ENCODE results near the gene UBE3A. TPM values are rescaled to one million over a fixed set of nuclear protein-coding genes. Genes with fewer than 3 reads are reported as not detected.

Gene UBE3A
- total RNA-seq, 1 donor from 2014 or later: 117 TPM

- DNase-seq (ENCODE audit: low spot score): no peak
- ATAC-seq: no peak
- intact Hi-C loops (cut with DNase I): no loop called here
These were observed 76.3 kb downstream of the UBE3A start for GRCh38 chr15:25362545-25362944.

GRCh38 chr15:25347707-25348106 lies 91.1 kb downstream of the UBE3A start:
- intact Hi-C loops (cut with DNase I): no loop called here
- DNase-seq (ENCODE audit: low spot score): no peak
- ATAC-seq: no peak

GRCh38 chr15:25346371-25346770 lies 92.5 kb downstream of the UBE3A start:
- no peak for ATAC-seq
- intact Hi-C loops (cut with DNase I): no loop called here

GRCh38 chr15:25345943-25346342 lies 92.9 kb downstream of the UBE3A start:
- intact Hi-C loops (cut with DNase I): no loop called here
- ATAC-seq: no peak
- DNase-seq (ENCODE audit: low spot score): no peak

More at GRCh38 chr15:25346371-25346770, 92.5 kb downstream of the UBE3A start:
- DNase-seq (ENCODE audit: low spot score): no peak

GRCh38 chr15:25342629-25343028 lies 96.2 kb downstream of the UBE3A start:
- no peak for ATAC-seq

GRCh38 chr15:25339431-25339830 lies 99.4 kb downstream of the UBE3A start:
- DNase-seq (ENCODE audit: low spot score) (no peak), ATAC-seq (no peak)
- intact Hi-C loops (cut with DNase I): no loop called here

More at GRCh38 chr15:25342629-25343028, 96.2 kb downstream of the UBE3A start:
- intact Hi-C loops (cut with DNase I): no loop called here
- no peak for DNase-seq (ENCODE audit: low spot score)

GRCh38 chr15:25335279-25335678 lies 103.5 kb downstream of the UBE3A start:
- ATAC-seq (no peak), DNase-seq (ENCODE audit: low spot score) (no peak)
- intact Hi-C loops (cut with DNase I): no loop called here

GRCh38 chr15:25333049-25333448 lies 105.8 kb downstream of the UBE3A start:
- ATAC-seq (no peak), DNase-seq (ENCODE audit: low spot score) (no peak)
- intact Hi-C loops (cut with DNase I): no loop called here

GRCh38 chr15:25332306-25332705 lies 106.5 kb downstream of the UBE3A start:
- DNase-seq (ENCODE audit: low spot score) (no peak), ATAC-seq (no peak)
- intact Hi-C loops (cut with DNase I): no loop called here

- no peak for ATAC-seq
- intact Hi-C loops (cut with DNase I): no loop called here
These were observed 107.0 kb downstream of the UBE3A start for GRCh38 chr15:25331860-25332259.

GRCh38 chr15:25331404-25331803 lies 107.4 kb downstream of the UBE3A start:
- intact Hi-C loops (cut with DNase I): no loop called here
- DNase-seq (ENCODE audit: low spot score) (no peak), ATAC-seq (no peak)

More at GRCh38 chr15:25331860-25332259, 107.0 kb downstream of the UBE3A start:
- DNase-seq (ENCODE audit: low spot score): no peak

GRCh38 chr15:25329696-25330095 lies 109.1 kb downstream of the UBE3A start:
- ATAC-seq (no peak), DNase-seq (ENCODE audit: low spot score) (no peak)
- intact Hi-C loops (cut with DNase I): loop anchor here (10.0 kb wide), 1 partner anchor 95 kb away; no protein-coding TSS in a partner anchor

- intact Hi-C loops (cut with DNase I): loop anchor here (10.0 kb wide), 1 partner anchor 97 kb away; no protein-coding TSS in a partner anchor
- no peak for DNase-seq (ENCODE audit: low spot score)
- no peak for ATAC-seq
These were observed 111.1 kb downstream of the UBE3A start for GRCh38 chr15:25327686-25328085.

- intact Hi-C loops (cut with DNase I): loop anchor here (10.0 kb wide), 1 partner anchor 100 kb away; no protein-coding TSS in a partner anchor
- DNase-seq (ENCODE audit: low spot score) (no peak), ATAC-seq (no peak)
These were observed 113.6 kb downstream of the UBE3A start for GRCh38 chr15:25325187-25325586.

GRCh38 chr15:25323420-25323819 lies 115.4 kb downstream of the UBE3A start:
- ATAC-seq (no peak), DNase-seq (ENCODE audit: low spot score) (no peak)
- intact Hi-C loops (cut with DNase I): loop anchor here (10.0 kb wide), 1 partner anchor 101 kb away; no protein-coding TSS in a partner anchor

GRCh38 chr15:25287823-25288222 lies 151.0 kb downstream of the UBE3A start:
- intact Hi-C loops (cut with DNase I): no loop called here
- DNase-seq (ENCODE audit: low spot score) (no peak), ATAC-seq (no peak)
